Measurements from ENCODE around the gene TECTB.

The TECTB gene

GRCh38 chr10:112353046-112353445 lies 69.8 kb downstream of the TECTB start:
- no peak for DNase-seq
- Histone ChIP-seq H3K9me3 (ENCODE audit: severe bottlenecking) (no peaks in the 10 kb centered on the region), H3K27me3 (ENCODE audit: insufficient read depth, low read depth, severe bottlenecking) (no peaks in the 10 kb centered on the region), H3K4me3 (ENCODE audit: low read depth, low read length) (no peak overlapping the region), H3K36me3 (no peaks in the 10 kb centered on the region), H3K27ac (no peak overlapping the region)
- no peak for TF ChIP-seq CTCF (IDR thresholded peaks at IDR 0.05; ENCODE audit: low read depth, low read length)

All from WERI-Rb-1 (cell line).